HTR-8/SVneo (cell line): ENCODE data around the gene CD276.

Source experiments
- DNase-seq: peaks from one replicate; pipeline ENCODE4 v3.0.0; 2011; ENCODE audit warnings: low spot score, mixed read lengths; ENCODE audit not compliant: insufficient read length
- FAIRE-seq: peaks from 2 replicates; lab custom pipeline; 2011; peaks lifted over from hg19 to GRCh38; lab: Jason Lieb, UNC

CD276 gene

GRCh38 chr15:73740152-73741048, 56.2 kb downstream of the CD276 start:
- FAIRE-seq (no peak), DNase-seq (no peak)

DNA sequence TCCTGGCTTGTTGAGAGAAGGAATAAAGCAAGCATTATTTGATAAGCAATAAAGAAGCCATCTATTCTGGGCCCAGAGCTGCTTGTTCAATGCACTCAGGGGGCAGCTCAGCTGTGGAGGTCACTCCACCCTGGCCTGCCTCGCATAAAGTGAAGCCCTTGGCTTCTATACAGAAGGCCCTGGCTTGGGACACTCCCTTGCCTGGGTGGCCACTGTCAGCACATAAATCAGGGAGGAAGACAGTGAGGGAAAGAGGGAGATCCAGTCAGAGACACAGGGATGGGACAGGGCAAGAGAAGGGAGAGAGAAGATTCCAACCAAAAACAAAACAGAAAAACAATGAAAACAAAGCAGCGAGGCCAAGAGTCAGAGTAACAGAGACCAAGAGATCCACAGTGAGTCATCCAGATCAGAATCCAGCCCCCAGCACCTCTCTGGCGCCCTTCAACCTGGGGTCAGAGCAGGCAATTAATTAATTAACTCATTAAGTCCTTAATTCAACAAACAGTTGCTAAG, 57.2 kb downstream of the CD276 start:
- DNase-seq (no peak), FAIRE-seq (no peak)

GRCh38 chr15:73744293-73744692, 60.1 kb downstream of the CD276 start:
- FAIRE-seq (no peak), DNase-seq (no peak)

DNA sequence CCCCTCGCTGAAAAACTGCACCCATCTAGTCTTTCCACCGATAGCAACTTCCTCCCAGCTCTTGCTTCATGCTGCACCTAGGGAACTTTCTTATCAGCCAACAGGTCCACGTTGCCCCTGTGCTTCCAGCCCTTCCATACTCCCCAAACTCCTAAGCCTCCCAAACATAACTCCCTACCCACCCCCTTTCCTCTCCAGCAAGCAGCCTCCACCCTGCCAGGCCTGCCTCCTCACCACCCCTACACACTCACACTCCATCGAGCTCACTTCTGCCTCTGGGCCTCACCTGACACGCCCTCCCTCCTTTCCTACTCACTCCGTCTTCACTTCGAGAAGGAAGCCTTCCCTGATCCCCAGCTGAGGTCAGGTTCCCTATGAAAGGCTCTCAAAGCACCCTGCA, 60.9 kb downstream of the CD276 start:
- DNase-seq = no peak
- FAIRE-seq = no peak

- DNase-seq (no peak), FAIRE-seq (no peak)
Measured at GRCh38 chr15:73746261-73746660, 62.1 kb downstream of the CD276 start.

GRCh38 chr15:73746883-73747282, 62.7 kb downstream of the CD276 start:
- DNase-seq (no peak), FAIRE-seq (no peak)

GRCh38 chr15:73747847-73748590, 63.8 kb downstream of the CD276 start:
- no peak for DNase-seq
- no peak for FAIRE-seq

- DNase-seq = no peak
- FAIRE-seq = no peak
Measured at GRCh38 chr15:73748730-73749129, 64.5 kb downstream of the CD276 start.

- FAIRE-seq (no peak), DNase-seq (no peak)
Measured at GRCh38 chr15:73749533-73749932, 65.3 kb downstream of the CD276 start.

DNA sequence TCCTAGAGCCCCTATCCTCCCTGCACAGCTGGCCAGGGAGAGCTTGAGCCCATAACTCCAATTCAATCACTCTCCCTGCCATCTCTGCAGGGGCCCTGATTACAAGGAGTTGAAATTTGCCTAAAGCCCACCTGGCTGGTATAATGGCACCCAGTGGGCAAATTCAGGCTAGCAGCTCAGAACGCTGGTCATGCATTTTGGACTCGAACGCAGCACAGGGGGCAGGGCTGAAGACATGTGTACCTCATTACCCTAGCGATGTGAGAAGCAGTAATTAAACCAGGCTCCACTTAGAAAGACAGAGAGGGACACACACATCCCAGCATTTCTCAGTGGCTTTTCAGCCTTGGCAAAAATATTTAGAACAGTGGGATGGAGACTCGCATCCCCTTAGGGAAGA, 65.8 kb downstream of the CD276 start:
- FAIRE-seq (no peak), DNase-seq (no peak)

DNA sequence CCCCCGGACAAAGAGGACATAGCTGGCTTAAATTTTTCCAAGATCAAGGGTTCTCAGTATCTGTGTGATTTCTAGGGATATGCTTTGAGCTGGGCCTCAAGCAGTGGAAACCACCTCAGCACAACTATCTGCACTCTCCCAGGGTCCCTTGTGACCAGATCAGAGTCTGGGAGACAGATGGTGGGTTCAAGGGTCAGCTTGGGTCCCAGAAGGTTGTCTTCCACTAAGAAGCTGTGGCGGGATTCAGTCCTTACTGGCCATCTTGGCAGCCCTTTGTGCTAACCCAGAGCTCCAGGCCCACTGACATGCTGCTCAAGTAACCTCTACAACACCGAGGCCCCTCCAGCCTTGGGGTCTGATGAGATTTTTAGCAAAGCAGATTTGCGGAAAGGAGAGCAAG, 66.3 kb downstream of the CD276 start:
- FAIRE-seq (no peak), DNase-seq (no peak)

GRCh38 chr15:73750951-73751350, 66.8 kb downstream of the CD276 start:
- no peak for FAIRE-seq
- DNase-seq = no peak

GRCh38 chr15:73751511-73751898, 67.3 kb downstream of the CD276 start:
- FAIRE-seq = no peak
- DNase-seq = no peak

- no peak for FAIRE-seq
- peak; percentile 41 for DNase-seq
Measured at GRCh38 chr15:73751899-73752805, 68.0 kb downstream of the CD276 start.

DNA sequence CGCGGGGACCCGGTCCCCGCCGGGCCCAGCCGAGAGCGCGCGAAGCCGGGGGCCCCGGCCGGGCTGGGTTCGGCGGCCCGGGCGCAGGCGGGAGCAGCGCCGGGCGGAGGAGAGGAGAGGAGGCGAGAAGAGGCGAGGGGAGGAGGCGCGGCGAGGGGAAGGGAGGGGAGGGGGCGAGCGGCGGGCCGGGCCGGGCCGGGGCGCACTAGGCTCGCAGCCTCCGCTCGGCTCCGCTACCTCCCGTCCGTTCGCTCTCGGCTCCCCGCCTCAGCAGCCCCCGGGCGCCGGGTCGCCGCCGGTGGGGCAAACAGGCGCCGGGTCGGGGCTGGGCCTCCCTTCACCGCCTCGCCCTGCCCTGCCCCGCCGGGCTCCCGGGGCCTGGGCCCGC, 68.6 kb downstream of the CD276 start:
- FAIRE-seq (no peak), DNase-seq (no peak)

GRCh38 chr15:73753250-73754130, 69.3 kb downstream of the CD276 start, which contains the start of gene INSYN1:
Gene INSYN1, minus strand, starts transcription at chr15:73753351. Its CDS starts 2,221 bp downstream, at chr15:73751130.
- FAIRE-seq (no peak), DNase-seq (peak; percentile 48)

- no peak for FAIRE-seq
- DNase-seq = no peak
Measured at GRCh38 chr15:73754461-73754860, 70.3 kb downstream of the CD276 start.

- DNase-seq = no peak
- FAIRE-seq = no peak
Measured at GRCh38 chr15:73755481-73755880, 71.3 kb downstream of the CD276 start.

DNA sequence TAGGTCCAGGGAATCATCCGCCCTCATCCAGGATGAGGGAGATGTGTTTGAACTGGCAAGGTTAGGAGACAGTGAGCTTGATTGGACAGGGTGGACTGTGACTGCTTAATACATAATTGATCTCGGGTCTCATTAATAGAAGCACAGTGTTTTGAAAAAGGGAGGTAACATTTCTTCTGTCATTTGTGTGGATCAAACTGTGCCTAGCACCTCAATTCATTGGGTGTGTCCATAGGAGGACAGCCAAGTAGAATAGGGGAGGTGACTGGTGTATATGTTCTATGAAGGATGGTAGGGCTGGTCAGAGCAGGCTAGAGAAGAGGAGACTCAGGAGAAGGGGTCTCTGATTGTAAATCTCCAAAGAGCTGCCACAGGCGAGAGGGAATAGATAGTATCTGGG, 71.8 kb downstream of the CD276 start:
- FAIRE-seq = no peak
- no peak for DNase-seq
